ENCODE results near the gene GSTA2. TPM values are rescaled to one million over a fixed set of nuclear protein-coding genes. Genes with fewer than 3 reads are reported as not detected.

Gene GSTA2
- total RNA-seq, 2 donors from 2014 or later, result not detected

Other genes starting within 250 kb of the GSTA2 start
- gene TRAM2, start 186.4 kb downstream of the GSTA2 start, total RNA-seq, result 10 to 100 TPM; 14.1 to 19.2 TPM
- 10 to 100 TPM in 1 of 2 donors, 1 to 10 TPM in 1; 7.9 to 13.3 TPM for gene TMEM14A, start 92.4 kb downstream of the GSTA2 start, total RNA-seq
- gene GSTA1, start 40.3 kb upstream of the GSTA2 start, total RNA-seq, result not detected
- not detected for gene GSTA5, start 77.3 kb upstream of the GSTA2 start, total RNA-seq
- gene GSTA3, start 146.2 kb upstream of the GSTA2 start, total RNA-seq, result not detected
- gene GSTA4, start 231.8 kb upstream of the GSTA2 start, total RNA-seq, result 10 to 100 TPM; 10.3 to 12.1 TPM

Measured in left cardiac atrium (tissue), 2 donors.